DOHH2 (cell line): Measurements from ENCODE around the gene IFT20.

Experiments
- CTCF ChIP-seq: fragments of 200-600 bp; sonication (generic); IDR thresholded peaks from one replicate; pipeline ENCODE4 v1.5.1; 2014; ENCODE audit warnings: antibody characterized with exemption, mild to moderate bottlenecking, low read depth, low read length; ENCODE audit not compliant: poor library complexity, severe bottlenecking
- EZH2phosphoT487 ChIP-seq: fragments of 200-600 bp; sonication (generic); IDR thresholded peaks from 2 replicates; pipeline ENCODE4 v1.6.1; 2017; ENCODE audit warnings: borderline replicate concordance, mild to moderate bottlenecking, antibody characterized with exemption, low read length, moderate library complexity, mixed read lengths

GRCh38 chr17:28357901-28358197, 22.6 kb upstream of the IFT20 start:
- no peak for TF ChIP-seq CTCF
- no peak for TF ChIP-seq EZH2phosphoT487
